Kidney (tissue), 14 donors: ENCODE results near the gene FHIP1A. TPM values are rescaled to one million over a fixed set of nuclear protein-coding genes. Genes with fewer than 3 reads are reported as not detected.

Experiments used
- DNase-seq, 5 donors: peaks; one replicate each; pipeline ENCODE4 v3.0.0-alpha.2; 2013 to 2020
- FAIRE-seq: peaks from 2 replicates; lab custom pipeline; 2012; peaks lifted over from hg19 to GRCh38; lab: Jason Lieb, UNC
- H3K27ac ChIP-seq, 2 donors: one replicate each; pipeline ENCODE4 v1.7.0; 2013; ENCODE audit warnings: low read depth in 2 of 2, low read length in 2 of 2, inconsistent platforms in 1 of 2
- H3K27me3 ChIP-seq: one replicate; pipeline ENCODE4 v1.7.1; 2013; ENCODE audit warnings: low read length, inconsistent platforms; ENCODE audit not compliant: control insufficient read depth, insufficient read depth
- H3K36me3 ChIP-seq, 3 donors: one replicate each; pipeline versions ENCODE4 v1.7.0 to v1.7.1; 2013; ENCODE audit warnings: low read length in 3 of 3, control low read depth in 1 of 3, inconsistent platforms in 1 of 3; ENCODE audit not compliant: insufficient read depth in 3 of 3, control insufficient read depth in 2 of 3
- H3K4me1 ChIP-seq, 3 donors: one replicate each; pipeline versions ENCODE4 v1.7.0 to v1.7.1; 2013; ENCODE audit warnings: low read length in 3 of 3, inconsistent platforms in 1 of 3, low read depth in 1 of 3; ENCODE audit not compliant: control insufficient read depth in 2 of 3, insufficient read depth in 2 of 3
- H3K4me3 ChIP-seq, 3 donors: one replicate each; pipeline versions ENCODE4 v1.7.0 to v1.8.1; 2013; ENCODE audit warnings: low read length in 3 of 3, control low read depth in 1 of 3, inconsistent platforms in 1 of 3
- H3K9ac ChIP-seq, 3 donors: one replicate each; pipeline versions ENCODE4 v1.7.0 to v1.7.1; 2013; ENCODE audit warnings: low read length in 3 of 3, control low read depth in 1 of 3, inconsistent platforms in 1 of 3
- H3K9me3 ChIP-seq, 3 donors: one replicate each; pipeline versions ENCODE4 v1.7.0 to v1.7.1; 2013; ENCODE audit warnings: low read length in 3 of 3, control low read depth in 1 of 3, inconsistent platforms in 1 of 3; ENCODE audit not compliant: control insufficient read depth in 2 of 3, insufficient read depth in 1 of 3
- intact Hi-C: fragments of 100-400 bp; cut with DNase I; formaldehyde crosslinking; loops from one replicate; pipeline ENCODE4 v1.11.1; 2022
- polyA plus RNA-seq: library from polyadenylated mRNA; stranded (reverse); fragments of 350-450 nt; fragmentation: Illumina TruSeq; extraction: RNeasy Lipid Tissue Mini Kit (QIAGEN cat#74804); gene quantifications from one replicate; pipeline ENCODE4 v1.2.3, GENCODE V29; 2014; ENCODE audit warnings: low read depth, low replicate concordance; ENCODE audit not compliant: insufficient read depth
- total RNA-seq: library from RNA; stranded (reverse); fragmentation: NEBNext Ultra II Directional; extraction: Animal tissue kit (Norgen Biotek cat#: 25700); gene quantifications from one replicate; pipeline ENCODE4 v1.2.1, GENCODE V29; 2021
- TF ChIP-seq, protein P1 (sequence below): IDR thresholded peaks from 3 replicates; pipeline ENCODE4 v1.5.1; 2012; ENCODE audit warnings: mild to moderate bottlenecking, moderate library complexity, borderline replicate concordance; ENCODE audit not compliant: insufficient read depth; ENCODE audit errors: extremely low read depth
- donor health status: control.
- donor health status: control.
- donor health status: control.
- donor health status: control.
- donor health status: control.
- donor health status: DM: yes; HTN: yes; CAD: no.
- donor health status: Normal renal cell carcinoma (clear cell type).

Gene FHIP1A
- total and polyA plus RNA-seq, 2 donors from 2014 or later = 0.80 to 16.5 TPM

DNA sequence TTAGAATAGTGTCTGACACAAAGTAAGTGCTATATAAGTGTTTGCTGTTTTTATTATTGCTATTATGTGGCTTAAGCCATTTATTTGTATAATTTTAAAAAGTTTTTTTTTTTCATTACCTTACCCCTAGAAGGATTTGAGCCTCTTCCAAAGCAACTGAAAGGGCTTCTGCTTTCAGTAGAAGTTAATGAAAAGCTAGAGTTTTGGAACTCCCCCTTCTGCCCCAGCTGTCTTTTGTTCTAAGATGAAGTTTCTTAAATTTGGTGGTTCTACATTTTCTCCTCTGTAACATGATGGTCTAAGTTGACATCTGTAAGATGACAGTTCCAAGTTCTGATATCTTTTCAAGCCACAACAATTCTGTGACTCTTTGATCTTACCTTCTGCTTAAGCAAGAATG is 30.3 kb downstream of the FHIP1A start:
- Histone ChIP-seq H3K36me3 (no peaks in the 10 kb centered on the region), H3K4me1 (peaks cover 0 to 7% (median 0%) of the 10 kb centered on the region in 3 donors), H3K9me3 (no peaks in the 10 kb centered on the region), H3K9ac (no peak overlapping the region), H3K27ac (no peak overlapping the region), H3K4me3 (no peak overlapping the region), H3K27me3 (no peaks in the 10 kb centered on the region)
- TF ChIP-seq, protein P1, sequence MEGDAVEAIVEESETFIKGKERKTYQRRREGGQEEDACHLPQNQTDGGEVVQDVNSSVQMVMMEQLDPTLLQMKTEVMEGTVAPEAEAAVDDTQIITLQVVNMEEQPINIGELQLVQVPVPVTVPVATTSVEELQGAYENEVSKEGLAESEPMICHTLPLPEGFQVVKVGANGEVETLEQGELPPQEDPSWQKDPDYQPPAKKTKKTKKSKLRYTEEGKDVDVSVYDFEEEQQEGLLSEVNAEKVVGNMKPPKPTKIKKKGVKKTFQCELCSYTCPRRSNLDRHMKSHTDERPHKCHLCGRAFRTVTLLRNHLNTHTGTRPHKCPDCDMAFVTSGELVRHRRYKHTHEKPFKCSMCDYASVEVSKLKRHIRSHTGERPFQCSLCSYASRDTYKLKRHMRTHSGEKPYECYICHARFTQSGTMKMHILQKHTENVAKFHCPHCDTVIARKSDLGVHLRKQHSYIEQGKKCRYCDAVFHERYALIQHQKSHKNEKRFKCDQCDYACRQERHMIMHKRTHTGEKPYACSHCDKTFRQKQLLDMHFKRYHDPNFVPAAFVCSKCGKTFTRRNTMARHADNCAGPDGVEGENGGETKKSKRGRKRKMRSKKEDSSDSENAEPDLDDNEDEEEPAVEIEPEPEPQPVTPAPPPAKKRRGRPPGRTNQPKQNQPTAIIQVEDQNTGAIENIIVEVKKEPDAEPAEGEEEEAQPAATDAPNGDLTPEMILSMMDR = no peak
- no peak for FAIRE-seq
- DNase-seq = no peak
- intact Hi-C loops = no loop called here

DNA sequence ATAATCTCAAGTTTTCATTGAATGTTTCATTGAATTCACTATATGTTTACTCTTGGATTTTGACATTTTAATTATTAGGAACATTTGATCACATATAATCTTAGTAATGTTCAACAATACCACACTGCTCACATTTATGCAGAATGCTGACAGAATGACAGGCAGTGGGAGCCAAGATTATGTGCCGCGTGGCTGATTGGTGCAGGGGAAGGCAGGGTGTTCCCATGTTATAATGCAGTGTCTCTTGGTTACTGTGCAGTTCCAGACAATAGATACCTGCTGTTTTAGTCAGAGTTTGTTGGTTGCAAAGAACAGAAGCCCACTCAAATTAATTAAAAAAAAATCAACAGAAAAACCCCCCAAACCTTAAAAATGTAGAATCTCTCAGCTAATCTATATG is 33.0 kb downstream of the FHIP1A start:
- Histone ChIP-seq H3K4me1 (peaks cover 0 to 5% (median 0%) of the 10 kb centered on the region in 3 donors), H3K27ac (no peak overlapping the region), H3K36me3 (no peaks in the 10 kb centered on the region), H3K27me3 (no peaks in the 10 kb centered on the region), H3K4me3 (no peak overlapping the region), H3K9me3 (no peaks in the 10 kb centered on the region), H3K9ac (no peak overlapping the region)
- DNase-seq (no peak), FAIRE-seq (no peak)
- intact Hi-C loops = no loop called here
- TF ChIP-seq, protein P1 = no peak

DNA sequence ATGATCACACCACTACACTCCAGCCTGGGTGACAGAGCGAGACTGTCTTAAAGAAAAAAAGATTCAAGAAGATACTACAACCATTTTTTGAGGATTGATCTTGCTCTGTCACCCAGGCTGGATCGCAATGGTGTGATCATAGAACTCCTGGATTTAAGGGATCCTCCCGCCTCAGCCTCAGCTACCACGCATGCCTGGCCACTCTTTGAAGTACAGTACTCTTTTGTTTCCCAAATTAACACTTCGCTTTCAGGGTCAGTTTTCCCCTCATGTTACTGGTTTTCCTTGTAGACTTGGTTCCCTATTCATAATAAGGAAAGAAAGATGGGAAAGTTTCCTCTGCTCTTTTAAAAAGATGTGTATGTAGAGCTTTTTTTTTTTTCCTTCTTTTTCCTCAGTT is 34.3 kb downstream of the FHIP1A start:
- no peak for DNase-seq
- no peak overlapping the region for H3K27ac ChIP-seq
- TF ChIP-seq, protein P1 = no peak
- H3K9me3 ChIP-seq = no peaks in the 10 kb centered on the region
- no peaks in the 10 kb centered on the region for H3K36me3 ChIP-seq
- no peak overlapping the region for H3K4me3 ChIP-seq
- FAIRE-seq = no peak
- no peaks in the 10 kb centered on the region for H3K27me3 ChIP-seq
- H3K4me1 ChIP-seq = peaks cover 0 to 7% (median 0%) of the 10 kb centered on the region in 3 donors
- no peak overlapping the region for H3K9ac ChIP-seq
- intact Hi-C loops = no loop called here

DNA sequence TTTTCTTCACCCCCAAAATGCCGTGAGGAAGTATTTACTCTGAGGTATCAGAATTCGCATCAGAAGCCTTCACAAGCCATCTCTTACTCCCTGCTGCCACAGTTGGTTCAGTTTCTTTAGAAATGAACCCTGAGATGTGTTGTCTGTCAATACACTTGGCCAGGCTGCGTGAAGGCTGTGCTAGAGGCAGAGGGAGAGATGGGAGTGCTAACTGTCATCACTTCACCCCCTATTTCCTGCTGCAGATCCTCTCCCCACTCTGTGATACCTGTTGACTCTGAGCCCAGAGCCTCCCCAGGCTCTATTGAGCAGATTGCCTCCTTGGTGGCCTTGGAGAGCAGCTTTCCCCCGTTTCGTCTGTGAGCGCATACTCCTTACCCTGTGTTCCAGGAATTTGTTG is 34.8 kb downstream of the FHIP1A start:
- no peak for FAIRE-seq
- no peak for DNase-seq
- no peak overlapping the region for H3K4me3 ChIP-seq
- no peaks in the 10 kb centered on the region for H3K36me3 ChIP-seq
- H3K4me1 ChIP-seq = peaks cover 0 to 7% (median 0%) of the 10 kb centered on the region in 3 donors
- intact Hi-C loops = no loop called here
- H3K27ac ChIP-seq = no peak overlapping the region
- H3K9ac ChIP-seq = no peak overlapping the region
- H3K9me3 ChIP-seq = no peaks in the 10 kb centered on the region
- TF ChIP-seq, protein P1 = no peak
- H3K27me3 ChIP-seq = no peaks in the 10 kb centered on the region
